ENCODE measurements around the gene CLK2.

- TF ChIP-seq CTCF (conservative IDR thresholded peaks at IDR 0.05 in 1 of 2, IDR thresholded peaks at IDR 0.05 in 1 of 2; ENCODE audit: low read depth in 1 of 2, low read length in 2 of 2) (no peak), EZH2 (IDR thresholded peaks at IDR 0.05; ENCODE audit: low read length, missing control alignments) (no peak)
Measured at GRCh38 chr1:155241069-155241679, 32.1 kb downstream of the CLK2 start.

All from fibroblast of lung (primary cell).